ENCODE measurements around the gene ZNF358. TPM values are rescaled to one million over a fixed set of nuclear protein-coding genes. Genes with fewer than 3 reads are reported as not detected.

ZNF358 gene
- polyA plus RNA-seq (ENCODE audit: insufficient read length in 10 of 10) = 10 to 100 TPM; 35.8 to 55.2 (median 41.5) TPM
- long read RNA-seq, donor 1, transcript ZNF358-202 (2 exons, 1,954 nt) = major isoform, 35 of 35 reads
- long read RNA-seq, donor 1, partial matches to known transcripts = 0 of 35 reads
- long read RNA-seq, donor 1, other reads (novel, unspliced or antisense) = 0 of 35 reads
- long read RNA-seq, donor 2, transcript ZNF358-202 (2 exons, 1,954 nt) = major isoform, 18 of 40 reads
- long read RNA-seq, donor 2, partial matches to known transcripts = 22 of 40 reads
- long read RNA-seq, donor 2, other reads (novel, unspliced or antisense) = 0 of 40 reads
- long read RNA-seq, donor 3 = 0 reads
- long read RNA-seq, donor 4, transcript ZNF358-202 (2 exons, 1,954 nt) = major isoform, 18 of 18 reads
- long read RNA-seq, donor 4, partial matches to known transcripts = 0 of 18 reads
- long read RNA-seq, donor 4, other reads (novel, unspliced or antisense) = 0 of 18 reads
- long read RNA-seq, donor 5, transcript ZNF358-202 (2 exons, 1,954 nt) = major isoform, 36 of 46 reads
- long read RNA-seq, donor 5, partial matches to known transcripts = 10 of 46 reads
- long read RNA-seq, donor 5, other reads (novel, unspliced or antisense) = 0 of 46 reads
- long read RNA-seq, donor 6, transcript ZNF358-202 (2 exons, 1,954 nt) = major isoform, 32 of 62 reads
- long read RNA-seq, donor 6, partial matches to known transcripts = 30 of 62 reads
- long read RNA-seq, donor 6, other reads (novel, unspliced or antisense) = 0 of 62 reads
- long read RNA-seq, donor 7, transcript ZNF358-202 (2 exons, 1,954 nt) = major isoform, 26 of 26 reads
- long read RNA-seq, donor 7, partial matches to known transcripts = 0 of 26 reads
- long read RNA-seq, donor 7, other reads (novel, unspliced or antisense) = 0 of 26 reads
- long read RNA-seq, donor 8, transcript ZNF358-202 (2 exons, 1,954 nt) = major isoform, 20 of 20 reads
- long read RNA-seq, donor 8, partial matches to known transcripts = 0 of 20 reads
- long read RNA-seq, donor 8, other reads (novel, unspliced or antisense) = 0 of 20 reads
- long read RNA-seq, donor 9, partial matches to known transcripts = 0 of 4 reads
- long read RNA-seq, donor 9, other reads (novel, unspliced or antisense) = 0 of 4 reads

DNA sequence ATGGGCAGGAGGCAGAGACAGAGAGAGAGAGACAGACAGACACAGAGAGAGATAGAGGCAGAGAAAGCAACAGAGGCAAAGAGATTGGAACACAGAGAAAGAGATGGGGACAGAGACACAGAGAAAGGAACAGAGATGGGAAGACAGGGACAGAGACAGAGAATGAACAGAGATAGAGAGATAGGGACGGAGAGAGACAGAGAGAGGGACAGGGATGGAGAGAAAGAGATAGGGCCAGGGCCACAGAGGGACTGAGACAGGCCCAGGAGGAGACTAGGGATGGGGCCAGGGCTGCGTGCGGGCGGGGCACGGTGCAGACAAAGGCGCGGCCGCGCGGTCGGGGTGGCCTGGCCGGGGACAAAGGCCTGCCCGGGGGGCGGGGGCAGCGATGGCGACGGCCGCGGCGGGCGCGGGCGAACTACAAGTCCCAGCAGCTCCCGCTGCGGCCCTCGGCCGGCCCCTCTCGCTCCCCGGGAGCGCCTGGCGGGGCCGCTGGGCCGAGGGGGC lies at the start of gene ZNF358:
Gene ZNF358 (plus strand): TSS at position 459 of the 507 bp plus-strand sequence. CDS start 3,140 bp downstream, outside the sequence.
- DNase-seq = peak; percentile 59 to 91 (median 83)

DNA sequence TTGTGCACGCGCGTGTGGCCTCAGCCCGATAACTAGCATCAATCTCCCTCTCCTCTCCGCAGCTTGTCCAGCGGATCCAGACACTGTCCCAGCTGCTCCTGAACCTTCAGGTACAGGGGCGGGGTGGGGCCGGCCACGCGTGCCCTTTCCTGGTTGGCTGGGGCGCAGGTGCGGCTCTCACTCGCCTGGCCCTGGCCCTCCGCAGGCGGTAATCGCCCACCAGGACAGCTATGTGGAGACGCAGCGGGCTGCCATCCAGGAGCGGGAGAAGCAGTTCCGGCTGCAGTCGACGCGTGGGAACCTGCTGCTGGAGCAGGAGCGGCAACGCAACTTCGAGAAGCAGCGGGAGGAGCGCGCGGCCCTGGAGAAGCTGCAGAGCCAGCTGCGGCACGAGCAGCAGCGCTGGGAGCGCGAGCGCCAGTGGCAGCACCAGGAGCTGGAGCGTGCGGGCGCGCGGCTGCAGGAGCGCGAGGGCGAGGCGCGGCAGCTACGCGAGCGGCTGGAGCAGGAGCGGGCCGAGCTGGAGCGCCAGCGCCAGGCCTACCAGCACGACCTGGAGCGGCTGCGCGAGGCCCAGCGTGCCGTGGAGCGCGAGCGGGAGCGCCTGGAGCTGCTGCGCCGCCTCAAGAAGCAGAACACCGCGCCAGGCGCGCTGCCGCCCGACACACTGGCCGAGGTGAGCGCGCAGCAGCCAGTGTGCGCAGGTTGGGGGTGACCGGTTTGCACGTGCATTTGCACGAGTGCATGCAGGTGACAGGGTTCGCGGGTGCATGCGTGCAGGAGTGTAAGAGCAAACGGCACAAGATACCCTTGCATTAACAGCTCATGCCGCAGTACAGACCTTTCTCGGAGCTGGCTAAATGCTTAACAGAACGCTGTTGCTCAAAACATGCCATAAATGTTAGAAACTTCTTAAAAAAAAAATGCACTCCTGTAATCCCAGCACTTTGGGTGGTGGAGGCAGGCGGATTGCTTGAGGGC lies 48.6 kb upstream of the ZNF358 start:
- DNase-seq = no peak

- DNase-seq = no peak
Measured at GRCh38 chr19:7468840-7469239, 47.1 kb upstream of the ZNF358 start.

DNA sequence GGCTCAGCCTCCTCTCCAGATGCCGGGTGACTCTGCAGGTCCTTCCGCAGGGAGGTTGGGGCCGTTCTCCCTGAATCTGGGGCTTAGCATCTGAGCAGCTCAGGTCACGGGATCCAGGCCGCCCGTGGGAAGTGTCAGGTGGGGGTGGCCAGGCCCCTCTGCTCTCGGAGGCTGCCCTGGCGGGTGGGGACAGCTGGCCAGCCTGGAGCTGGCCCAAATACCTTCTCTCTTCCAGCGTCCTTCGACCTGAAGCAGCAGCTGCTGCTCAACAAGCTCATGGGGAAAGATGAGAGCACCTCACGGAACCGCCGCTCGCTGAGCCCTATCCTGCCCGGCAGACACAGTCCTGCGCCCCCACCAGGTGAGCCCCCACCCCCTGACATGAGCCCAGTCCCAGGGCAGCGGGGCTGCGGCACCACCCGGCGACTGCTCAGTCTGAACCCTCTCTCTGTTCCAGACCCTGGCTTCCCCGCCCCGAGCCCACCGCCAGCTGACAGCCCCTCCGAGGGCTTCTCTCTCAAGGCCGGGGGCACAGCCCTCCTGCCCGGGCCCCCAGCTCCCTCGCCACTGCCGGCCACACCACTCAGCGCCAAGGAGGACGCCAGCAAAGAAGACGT lies 46.1 kb upstream of the ZNF358 start:
- no peak for DNase-seq

DNA sequence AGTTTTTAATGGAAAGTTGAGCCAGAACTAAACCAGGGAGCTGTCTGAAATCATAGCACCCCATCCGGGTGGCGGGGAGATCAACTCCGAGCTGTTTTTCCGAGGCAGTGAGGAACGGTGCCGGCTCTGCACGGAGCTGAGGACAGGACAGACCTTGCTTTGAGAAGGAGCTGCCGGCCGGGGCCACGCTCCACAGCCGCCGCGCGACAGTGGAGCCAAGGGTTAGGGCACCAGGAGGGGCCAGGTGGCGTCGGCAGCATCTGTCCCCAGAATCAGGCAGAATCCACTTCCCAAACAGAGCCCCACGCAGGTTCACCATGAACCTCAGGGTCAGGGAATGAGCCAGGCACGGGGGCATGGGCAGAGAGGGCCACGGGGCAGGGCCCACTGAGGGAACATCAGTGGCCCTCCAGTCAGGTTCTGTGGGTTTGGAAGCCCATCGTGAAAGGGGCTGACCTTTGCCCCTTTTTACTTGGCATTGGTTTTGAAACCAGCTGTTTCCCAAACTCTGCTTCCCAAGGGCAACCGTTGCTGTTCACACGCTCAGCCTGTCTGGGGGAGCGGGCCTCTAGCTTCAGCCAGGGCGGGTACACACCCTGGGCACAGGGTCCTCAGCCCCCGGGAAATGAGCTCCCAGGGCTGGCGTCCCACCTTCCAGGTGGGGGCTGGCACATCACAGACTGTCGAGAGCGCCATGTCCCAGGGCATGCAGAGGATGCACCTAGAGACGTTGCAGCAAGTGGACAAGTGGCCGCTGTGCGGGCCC lies 45.2 kb upstream of the ZNF358 start:
- no peak for DNase-seq

DNA sequence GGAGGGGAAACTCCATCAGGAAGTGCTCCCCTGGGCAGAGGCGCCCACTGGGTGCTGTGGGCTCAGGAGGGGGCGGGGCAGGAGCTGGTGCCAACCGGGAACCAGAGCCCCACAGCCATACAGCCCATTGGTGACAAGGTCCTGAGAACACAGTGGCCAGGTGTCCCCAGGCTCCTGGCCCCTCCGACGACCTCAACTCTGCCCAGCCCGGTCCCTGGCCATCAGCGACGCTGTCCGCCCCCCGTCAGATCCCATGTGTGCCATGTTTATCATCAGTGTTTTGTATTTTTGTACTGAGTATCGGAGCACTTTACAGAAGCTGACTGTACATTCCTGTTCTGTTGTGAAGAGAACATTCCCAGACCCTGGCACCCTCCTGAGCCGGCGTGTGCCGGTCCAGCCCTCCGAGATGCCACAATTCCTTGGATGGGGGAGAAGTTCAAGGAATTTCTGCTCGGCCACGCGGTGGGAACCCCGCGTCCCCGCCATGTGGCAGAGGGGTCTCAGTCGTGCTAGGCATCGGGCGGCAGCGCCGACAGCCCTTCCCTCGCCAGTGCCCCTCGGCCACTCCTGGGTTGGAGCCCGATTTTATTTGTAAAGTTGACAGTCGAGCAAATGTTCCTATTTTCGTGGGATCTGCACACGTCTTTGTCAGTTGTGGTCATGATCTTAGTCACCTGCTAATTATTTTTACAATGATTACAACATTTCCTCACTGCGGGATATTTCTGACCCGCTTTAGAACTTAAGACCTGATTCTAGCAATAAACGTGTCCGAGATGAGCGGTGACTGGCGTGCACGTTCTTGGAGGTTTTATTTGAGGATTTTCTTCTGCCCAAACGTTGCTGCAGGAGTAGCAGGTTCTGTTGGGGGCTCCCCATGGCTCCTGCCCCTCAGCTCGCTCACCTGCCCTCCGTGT lies 43.9 kb upstream of the ZNF358 start:
- no peak for DNase-seq

DNA sequence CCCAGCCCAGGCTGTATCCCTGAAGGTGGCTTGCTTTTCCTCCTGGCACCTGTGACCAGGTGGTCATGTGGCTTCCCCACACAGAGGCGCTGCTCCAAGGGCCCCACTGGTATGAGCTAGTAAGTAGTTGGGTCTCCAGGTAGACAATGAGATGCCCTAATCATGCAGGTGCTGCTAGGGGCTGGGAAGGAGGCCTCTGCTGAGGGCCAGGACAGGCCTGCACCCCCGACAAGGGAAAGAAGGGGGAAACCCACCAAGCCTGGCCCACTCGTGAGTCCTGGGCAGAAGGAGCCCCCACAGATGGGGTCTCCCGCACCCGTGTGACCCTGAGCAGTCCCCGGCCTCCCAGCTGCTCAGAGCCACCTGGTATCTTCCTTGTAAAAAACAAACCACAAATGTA lies 40.2 kb upstream of the ZNF358 start:
- DNase-seq = no peak

DNA sequence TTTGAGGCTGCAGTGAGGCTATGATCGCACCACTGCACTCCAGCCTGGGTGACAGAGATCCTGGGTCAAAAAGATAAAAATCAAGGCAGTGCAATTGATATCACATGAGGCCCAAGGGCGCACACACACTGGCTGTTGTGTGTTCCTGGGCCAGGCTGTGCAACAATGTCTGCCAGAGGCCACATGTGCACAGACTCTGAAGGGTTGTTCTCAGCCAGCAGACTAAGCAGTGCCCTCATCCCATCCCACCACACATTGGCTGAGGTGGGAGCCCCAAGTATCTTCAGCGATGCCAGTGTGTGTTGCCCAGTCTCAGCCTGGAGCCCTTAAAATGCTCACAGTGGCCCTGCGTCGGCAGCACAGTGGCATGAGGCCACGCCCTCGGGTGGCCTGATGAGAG lies 39.7 kb upstream of the ZNF358 start:
- no peak for DNase-seq

DNA sequence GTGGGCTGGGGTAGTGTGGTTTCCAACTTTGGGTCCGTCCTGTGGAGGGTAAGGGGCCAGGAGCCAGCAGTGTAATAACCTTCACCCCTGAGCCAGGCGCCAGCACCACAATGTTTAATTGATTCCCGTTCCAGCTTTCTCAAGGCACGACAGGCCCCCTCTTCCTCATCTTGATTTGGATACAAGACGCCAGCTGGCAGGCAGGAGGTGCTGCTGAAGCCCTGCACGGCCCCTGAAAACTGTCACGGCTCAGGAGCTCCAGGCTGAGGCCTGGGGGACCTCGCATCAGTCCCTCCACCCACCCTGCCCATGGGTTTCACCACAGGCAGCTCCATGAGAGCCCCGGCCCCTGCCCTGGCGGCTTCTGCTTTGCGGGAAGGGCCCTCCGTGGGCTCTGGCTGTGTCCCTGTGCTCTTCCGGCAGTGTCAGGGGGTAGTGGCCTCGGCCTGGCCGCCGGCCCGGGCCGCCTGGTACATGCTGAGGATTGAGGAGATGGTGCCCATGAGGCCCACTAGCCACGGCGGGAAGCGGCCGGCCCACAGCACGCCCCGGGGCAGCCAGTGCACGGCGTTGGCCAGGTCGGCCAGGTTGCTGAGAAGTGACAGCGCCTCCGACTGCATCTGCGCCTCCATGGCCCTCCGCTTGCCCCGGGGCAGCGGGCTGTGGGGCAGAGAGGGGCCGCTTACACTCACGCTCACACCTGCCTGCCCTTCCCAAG lies 39.0 kb upstream of the ZNF358 start:
- no peak for DNase-seq

GRCh38 chr19:7477758-7478157 lies 38.1 kb upstream of the ZNF358 start:
- no peak for DNase-seq

DNA sequence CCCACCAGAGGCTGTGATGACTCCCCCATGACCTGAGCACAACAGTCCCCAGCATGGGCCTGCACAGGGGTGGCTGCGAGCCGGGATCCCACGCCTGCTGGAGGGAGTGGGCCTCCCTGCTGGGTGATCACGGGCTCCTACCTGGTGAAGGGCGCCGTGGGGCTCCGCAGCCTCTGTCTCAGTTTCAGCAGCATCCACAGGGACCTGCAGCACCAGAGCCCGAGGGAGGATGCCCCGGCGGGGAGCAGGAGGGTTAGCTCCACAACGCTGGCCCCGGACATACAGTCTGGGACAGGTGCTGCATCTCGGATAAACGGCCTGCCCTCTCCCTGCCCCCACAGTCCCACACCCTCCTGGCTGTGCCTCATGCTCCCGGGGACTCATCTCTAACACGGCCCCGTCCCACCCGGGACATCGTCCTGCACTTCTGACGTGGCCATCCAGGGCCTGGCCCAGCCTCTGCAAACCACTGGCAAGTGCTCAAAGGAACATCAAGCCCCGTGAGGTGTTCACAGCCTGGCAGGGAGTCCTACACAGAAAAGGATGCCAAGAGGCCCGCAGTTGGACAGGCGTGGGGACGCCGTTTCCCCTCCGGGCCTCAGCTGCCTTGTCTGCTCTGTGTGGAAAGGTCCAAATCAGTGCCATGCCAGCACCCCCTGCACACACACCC lies 37.6 kb upstream of the ZNF358 start:
- no peak for DNase-seq

GRCh38 chr19:7478843-7479227 lies 37.1 kb upstream of the ZNF358 start:
- no peak for DNase-seq

DNA sequence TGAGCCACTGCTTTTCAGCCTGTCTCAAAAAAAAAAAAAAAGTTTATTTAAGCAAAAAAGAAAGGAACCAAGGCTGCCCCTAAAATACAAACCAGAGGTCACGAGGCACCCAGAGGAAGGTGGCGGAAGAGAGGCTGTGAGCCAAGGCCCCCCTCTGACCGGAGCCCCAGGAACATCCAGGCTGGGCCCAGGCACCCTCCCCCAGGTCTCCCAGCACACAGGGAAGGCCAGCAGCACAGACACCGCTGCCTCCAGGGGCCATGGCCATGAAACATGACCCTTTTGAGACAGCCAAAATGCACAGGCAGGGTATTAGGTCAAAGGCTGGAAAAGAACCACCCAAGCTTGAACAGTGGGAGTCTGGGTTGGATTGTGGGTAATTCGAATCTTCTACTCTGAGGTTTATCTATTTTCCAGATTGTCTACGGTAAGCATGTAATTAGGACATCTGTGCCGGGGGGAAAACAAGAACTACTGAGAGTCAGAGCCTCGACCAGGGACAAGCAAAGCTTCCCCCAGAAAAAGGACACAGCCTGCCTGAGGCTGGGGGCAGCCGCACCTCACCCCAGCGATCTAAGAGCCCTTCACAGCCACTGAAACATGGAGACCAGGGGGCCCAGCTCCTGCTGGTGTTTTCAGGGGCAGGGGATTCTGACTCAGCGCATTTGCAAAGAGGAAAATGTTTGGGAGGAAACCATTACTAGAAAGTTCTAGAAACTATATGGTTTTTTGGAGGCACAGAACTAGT lies 35.5 kb upstream of the ZNF358 start:
- DNase-seq = peak in 1 of 3 donors; percentile 32

DNA sequence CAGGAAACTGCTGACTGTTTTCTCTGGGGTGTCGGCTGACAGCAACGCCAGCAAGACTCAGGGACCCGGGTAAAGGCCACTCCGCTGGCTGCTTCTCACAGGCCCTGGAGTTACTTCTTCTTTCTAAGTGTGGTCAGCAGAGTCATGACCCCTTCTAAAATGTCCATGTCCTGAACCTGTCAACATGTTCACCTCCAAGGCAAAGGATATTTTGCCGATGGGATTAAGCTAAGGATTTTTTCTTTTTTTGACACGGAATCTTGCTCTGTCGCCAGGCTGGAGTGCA lies 35.0 kb upstream of the ZNF358 start:
- DNase-seq = no peak

- DNase-seq = no peak
Measured at GRCh38 chr19:7482584-7483439, 33.1 kb upstream of the ZNF358 start.
